Posterior vena cava (tissue), 2 donors: ENCODE measurements around the gene SLC22A4. TPM values are rescaled to one million over a fixed set of nuclear protein-coding genes. Genes with fewer than 3 reads are reported as not detected.

ENCODE experiments used
- DNase-seq: peaks from one replicate; pipeline ENCODE4 v3.0.0-alpha.2; 2020; ENCODE audit warnings: low spot score
- intact Hi-C, 2 donors: fragments of 100-400 bp; cut with DNase I; formaldehyde crosslinking; loops; one replicate each; pipeline versions ENCODE4 v1.14.1 to v1.14.2; 2022 to 2023
- total RNA-seq, 2 donors: library from RNA; stranded (reverse); fragmentation: NEBNext Ultra II Directional; extraction: Animal tissue kit (Norgen Biotek cat#: 25700); gene quantifications; one replicate each; pipeline ENCODE4 v1.2.1, GENCODE V29; 2021
- donor health status: DM: yes; HTN: yes; CAD: no.
- donor health status: DM: yes; HTN: yes; CAD: no.

Gene SLC22A4
- total RNA-seq, 2 donors from 2014 or later = 2.5 to 3.1 TPM

DNA sequence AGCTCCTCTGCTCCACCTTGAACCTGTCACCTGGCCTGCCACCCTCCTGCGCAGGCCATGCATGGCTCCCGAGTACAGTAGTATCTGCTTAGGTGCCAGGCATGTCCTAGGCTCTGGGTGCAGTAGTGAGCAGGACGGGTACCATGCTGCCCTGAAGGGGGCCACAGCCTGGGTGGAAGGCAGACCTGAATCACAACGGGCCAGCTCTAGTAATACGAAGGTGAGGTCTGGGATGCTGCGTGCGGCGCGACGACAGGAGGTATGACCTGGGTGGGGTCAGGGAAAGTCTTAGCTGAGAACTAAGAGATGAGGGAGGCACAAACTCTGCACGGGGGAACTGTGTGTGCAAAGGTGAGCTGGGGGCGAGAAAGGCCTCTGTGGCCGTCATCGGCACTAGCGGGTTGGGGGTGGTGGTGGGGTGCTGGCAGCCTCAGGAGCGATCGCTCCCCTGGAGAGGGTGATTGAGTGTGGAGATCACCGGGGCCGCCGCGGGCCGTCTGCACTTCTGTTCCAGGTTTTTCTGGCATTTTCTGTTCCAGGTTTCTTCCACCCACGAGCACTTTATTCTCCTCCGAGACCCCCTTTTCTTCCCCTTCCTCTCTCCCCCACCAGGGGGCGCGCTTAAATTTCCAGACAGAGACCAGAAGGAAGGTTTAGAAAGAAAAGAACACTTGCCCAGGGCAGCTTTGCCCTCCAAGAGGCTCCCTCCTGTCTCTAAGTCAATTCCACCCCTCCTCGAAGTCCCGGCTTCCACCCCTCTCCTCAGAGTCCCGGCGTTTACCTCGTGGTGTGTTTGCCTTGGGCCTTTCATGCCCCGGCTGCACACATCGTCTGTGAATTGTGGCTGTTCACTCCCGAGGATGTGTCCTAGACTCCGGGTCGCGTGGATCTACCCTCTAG is 21.6 kb upstream of the SLC22A4 start:
- intact Hi-C loops = no loop called here
- DNase-seq = peak; percentile 87

DNA sequence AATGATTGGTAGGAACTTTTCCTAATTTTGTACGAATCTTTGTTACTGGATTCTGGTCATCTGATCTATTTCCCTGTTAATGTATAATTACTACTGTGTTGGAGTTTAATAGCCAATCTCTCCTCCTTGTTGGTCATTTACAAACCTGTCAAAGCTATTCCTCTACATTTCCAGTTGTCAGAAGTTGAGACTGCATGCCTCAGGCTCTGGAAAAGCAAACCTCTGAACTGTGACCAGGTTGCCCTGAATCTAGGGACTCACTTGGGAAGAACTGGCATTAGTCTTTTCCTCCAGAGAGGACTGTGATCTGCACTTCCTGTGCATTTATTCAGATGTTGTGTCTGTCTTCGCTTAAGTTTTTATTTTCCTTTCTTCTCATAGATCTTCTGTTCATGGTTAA is 20.6 kb upstream of the SLC22A4 start:
- intact Hi-C loops = no loop called here
- no peak for DNase-seq

DNA sequence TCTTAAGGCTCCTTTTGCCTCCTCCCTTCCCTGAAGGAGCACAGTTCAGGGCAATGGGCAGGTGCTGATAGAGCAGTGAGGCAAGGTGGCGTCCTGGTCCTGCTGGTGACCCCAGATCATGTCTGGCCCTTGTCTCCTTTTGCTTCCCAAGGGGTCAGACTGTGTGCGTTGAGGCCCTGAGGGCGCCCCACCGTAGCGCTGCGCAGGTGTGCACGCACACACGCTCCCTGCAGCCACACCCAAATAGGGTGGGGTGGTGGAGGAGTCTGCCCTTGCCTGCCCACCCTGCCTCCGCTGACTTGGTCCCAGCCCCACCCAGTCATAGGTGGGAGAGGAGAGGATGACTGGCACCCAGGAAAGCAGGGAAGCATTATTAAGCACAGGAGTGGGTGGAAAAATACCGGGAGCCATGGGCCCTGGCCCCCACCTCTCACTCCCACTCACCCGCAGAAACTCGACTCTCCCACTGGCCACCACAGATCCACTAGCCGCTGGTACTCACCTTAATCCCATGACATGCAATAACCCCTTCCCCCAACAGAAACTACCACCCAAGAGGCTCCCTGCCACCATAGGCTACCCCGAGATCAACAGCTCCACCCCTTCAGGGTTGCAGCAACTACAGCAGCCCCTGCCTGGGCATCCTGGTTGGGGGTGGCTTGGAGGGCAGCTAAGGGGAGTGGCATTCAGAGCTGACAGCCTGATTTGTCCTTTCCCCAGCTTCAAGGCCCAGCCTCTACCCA is 20.0 kb upstream of the SLC22A4 start:
- intact Hi-C loops = no loop called here
- DNase-seq = no peak

DNA sequence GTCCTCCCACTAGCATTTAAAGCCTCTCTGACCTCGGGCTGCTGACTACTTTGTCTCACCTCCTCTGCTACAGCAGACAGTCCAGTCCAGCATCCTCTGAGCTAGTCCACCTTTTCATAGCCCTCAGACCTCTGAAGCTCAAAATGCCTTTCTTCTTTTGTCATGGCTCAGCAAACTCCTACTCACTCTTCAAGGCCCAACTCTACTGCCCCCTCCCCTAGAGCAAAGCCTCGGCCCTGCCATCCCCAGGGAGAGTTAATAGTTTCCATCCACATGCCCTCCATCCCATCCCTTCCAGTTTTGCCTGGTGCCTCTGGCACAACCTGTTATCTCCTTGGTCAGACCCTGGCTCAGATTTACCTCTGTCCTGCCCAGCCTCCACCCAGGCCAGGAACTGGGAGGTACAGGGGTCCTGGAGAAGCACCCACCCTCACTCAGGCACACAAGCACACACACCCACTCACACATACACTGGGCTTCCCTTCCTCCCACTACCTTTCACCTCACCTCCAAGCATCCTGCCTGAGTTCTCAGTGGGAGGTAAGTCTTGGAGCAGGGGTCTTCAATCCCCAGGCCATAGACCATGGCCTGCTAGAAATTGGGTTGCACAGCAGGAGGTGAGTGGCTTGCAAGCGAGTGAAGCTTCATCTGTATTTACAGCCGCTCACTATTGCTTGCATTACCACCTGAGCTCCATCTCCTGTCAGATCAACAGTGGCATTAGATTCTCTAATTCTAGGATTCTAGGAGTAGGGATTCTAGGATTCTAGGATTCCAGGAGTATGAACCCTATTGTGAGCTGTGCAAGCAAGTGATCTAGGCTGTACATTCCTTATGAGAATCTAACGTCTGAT is 18.6 kb upstream of the SLC22A4 start:
- no peak for DNase-seq
- intact Hi-C loops = no loop called here

DNA sequence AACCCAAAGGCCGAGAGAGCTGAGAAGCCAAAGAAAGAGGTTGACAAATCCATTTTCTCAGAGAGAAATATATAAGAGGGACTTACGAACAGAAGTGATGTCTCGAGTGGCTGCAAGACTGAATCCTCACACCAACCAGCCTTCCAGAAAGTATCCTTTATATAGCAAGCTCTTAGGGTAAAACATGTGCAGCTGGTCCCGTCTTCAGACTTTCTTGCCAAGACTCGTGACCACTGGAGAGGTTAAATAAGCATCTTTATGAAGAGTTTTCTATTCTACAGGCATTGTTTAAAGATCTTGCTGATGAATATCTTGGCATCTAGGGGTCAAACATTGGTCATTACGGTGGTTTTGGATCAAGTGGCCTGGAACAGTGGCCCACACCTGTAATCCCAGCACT is 16.9 kb upstream of the SLC22A4 start:
- intact Hi-C loops = no loop called here
- DNase-seq = no peak

DNA sequence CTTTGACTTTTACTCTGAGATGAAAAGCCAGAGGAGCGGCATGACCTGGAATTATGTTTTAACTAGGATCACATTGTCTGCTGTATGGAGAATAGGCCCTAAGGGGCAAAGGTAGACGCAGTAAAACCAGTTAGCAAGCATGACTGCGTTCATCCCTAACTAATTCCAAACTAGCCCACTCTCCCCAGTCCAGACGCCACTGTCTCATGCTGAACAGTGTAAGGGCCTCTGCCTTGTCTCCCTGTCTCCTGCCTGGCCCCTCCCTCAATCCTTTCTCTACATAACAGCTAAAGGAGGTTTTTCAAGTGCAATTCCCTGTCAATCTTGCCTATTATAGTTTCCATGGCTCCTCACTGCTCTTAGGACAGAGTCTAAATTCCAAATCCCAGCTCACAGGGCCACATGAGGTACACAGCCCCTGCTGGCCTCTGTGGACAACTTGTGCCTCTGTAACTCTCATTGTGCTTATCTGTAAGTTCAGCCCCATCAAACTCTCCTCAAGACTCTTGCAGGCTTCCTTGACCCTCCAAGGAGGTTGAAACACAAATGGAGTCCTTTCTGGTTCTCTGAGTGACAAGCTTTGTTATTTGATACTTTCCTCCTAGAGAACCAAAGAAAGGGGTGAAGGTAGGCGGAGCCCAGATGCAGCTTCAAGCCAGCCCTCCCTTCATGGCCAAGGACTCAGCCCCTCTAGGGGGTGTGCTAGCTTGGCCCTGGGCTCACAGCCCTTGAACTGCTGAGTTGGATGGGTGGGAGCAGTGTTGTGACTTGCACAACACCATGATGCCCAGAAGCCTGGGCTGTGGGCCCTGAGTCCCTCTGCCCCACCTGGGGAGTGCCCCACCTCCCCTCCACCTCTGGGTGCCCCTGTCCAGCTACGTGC is 16.0 kb upstream of the SLC22A4 start:
- no peak for DNase-seq
- intact Hi-C loops = no loop called here

DNA sequence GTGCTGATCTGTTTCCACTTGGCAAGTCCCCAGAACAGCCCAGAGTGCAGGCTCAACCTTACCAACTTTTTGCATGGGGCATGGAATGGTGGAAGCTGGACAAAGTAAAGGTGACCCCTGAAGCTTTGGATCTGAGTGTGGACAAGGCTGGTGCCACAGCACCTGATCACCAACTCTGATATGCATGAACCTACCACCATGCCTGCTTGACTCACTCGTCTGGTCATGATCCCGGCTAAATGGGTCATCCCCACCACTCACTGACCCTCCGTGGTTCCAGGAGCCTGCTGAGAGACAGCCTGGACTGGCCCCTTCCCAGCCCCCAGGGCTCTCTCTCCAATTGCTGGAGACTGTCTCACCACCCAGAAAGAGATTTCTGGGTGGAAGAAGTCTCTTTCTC is 14.4 kb upstream of the SLC22A4 start:
- no peak for DNase-seq

DNA sequence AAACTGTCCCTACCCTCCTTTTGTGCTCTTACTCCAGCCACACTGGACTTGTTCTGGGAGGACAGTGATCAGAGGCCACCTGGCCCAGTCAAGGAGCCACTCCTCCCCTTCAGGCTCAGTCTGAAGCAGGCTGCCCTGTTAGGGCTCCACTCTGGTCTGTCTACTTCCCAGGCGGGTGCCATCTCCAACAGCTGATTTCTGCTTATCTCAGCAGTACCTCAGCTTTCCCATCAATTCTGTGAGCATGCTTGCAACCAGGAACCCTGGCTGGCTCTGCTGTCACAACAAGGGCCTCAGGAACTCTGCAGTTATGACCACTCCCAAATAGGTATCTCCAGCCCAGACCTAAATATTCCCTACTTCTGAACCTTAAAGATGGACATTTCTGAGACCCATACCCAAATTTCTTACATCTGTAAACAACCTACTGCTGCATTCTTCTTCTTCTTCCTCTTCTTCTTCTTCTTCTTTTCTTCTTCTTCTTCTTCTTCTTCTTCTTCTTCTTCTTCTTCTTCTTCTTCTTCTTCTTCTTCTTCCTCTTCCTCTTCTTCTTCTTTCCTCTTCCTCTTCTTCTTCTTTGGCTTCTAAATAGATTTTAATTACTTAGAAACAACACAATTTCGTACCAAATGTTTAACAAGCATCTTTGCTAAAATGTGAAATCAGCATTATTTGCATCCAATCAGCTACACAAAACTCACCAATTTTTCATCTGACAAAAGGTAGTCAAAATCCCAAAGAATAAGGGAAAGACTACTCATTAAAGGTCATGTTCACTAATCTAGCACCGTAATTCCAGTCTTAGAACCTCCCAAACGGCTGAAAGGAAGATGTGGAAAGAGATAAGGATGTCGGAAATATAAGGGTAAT is 13.6 kb upstream of the SLC22A4 start:
- intact Hi-C loops = no loop called here
- no peak for DNase-seq

More for the DNA sequence above, 14.4 kb upstream of the SLC22A4 start:
- intact Hi-C loops = no loop called here

DNA sequence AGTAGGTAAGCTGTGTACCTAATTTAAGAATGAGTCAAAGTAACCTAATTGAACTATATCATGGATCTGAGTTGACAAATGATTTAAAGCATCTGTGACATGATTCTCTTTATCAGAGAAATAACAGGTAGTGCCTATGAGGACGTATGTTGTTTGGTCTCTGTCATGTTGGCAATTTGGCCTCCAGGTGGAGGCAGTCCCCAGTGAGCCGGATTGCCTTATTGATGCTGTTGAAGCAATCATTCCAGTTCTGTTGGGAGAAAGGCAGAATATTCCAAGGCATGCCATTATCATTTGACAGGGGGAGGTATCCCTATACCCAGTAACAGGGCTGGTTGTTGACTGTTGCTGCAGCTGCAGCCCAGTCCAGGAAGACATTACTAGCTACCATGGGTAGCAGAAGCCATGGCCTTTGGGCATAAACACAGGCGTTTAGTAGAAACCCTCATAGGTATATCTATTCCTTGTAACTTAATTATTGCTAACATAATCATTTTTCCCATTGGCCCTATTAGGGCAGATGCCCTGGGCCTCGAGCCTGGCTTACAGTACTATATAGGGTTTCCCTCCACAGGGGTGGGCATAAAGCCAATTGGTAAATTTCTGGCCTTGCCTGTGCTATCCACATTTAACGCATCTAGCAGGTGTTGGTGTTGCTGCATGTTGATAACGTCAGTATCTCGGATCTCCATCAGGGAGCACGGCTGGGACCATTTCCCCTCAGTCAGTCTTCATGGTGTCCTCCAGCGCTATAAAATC is 12.2 kb upstream of the SLC22A4 start:
- intact Hi-C loops = no loop called here
- DNase-seq = no peak

DNA sequence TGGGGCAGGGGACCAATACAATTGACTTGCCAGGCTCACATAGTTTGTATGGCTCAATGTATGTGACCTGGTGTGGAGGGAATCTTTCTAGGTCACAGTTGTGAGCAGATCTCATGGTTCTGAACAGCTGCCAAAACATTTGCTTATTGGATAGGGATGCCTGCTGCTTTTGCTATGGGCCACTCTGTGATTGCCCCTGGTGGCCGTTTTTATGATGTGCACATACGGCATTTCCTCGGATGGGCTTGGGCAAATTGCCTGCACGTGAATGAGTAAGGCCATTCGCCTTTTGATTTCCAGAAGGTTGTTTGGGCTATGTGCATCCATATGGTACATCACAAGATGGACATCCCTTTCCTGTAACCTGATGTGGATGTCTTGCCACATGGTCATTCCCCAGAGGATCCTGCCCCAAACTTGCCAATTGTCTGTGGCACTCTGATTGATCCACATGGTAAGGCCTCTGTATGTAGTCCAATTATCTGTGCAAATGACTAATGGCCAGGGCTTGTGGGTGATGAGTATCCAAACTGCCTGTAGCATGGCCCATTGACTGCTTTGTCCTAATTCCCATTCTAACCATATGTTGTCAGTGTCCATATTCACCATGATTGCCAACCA is 10.7 kb upstream of the SLC22A4 start:
- intact Hi-C loops = no loop called here
- no peak for DNase-seq

DNA sequence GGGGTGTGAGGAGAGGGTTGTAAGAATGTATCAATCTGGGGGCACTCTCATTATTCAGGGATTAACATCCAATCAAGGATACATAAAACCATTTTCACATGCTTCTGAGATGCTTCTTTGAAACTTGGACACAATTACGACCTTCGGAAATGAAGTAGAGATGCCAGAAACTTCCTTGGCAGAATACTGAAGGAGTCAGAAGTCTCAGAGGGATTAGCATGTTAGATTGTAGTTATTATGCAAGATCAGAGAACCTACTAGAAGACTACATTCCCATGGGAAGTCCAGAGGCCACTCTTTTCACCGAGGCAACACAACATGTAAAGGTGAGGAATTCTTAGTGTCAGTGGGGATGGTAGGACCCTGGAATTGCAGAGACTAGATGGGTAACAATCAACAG is 5.1 kb upstream of the SLC22A4 start:
- intact Hi-C loops = no loop called here
- DNase-seq = no peak

DNA sequence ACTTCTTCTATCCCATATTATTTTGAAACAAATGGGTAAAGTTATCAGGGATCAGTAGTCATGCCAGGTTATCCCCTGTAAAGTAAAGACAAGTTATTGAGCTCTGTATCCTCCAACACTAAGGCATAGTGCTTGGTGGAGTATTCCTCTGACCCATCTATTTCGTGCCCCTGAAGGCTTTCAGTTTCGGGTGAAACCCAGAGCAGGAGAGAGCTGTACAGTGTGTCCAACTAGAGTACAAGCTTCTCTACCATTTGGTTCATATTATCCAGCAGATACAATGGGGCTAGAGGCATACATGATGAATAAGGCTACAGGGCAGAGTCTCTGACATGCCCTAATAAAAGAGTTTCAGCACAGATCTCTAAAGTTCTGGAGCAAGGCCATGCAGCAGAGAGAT is 3.2 kb upstream of the SLC22A4 start:
- no peak for DNase-seq
- intact Hi-C loops = no loop called here

DNA sequence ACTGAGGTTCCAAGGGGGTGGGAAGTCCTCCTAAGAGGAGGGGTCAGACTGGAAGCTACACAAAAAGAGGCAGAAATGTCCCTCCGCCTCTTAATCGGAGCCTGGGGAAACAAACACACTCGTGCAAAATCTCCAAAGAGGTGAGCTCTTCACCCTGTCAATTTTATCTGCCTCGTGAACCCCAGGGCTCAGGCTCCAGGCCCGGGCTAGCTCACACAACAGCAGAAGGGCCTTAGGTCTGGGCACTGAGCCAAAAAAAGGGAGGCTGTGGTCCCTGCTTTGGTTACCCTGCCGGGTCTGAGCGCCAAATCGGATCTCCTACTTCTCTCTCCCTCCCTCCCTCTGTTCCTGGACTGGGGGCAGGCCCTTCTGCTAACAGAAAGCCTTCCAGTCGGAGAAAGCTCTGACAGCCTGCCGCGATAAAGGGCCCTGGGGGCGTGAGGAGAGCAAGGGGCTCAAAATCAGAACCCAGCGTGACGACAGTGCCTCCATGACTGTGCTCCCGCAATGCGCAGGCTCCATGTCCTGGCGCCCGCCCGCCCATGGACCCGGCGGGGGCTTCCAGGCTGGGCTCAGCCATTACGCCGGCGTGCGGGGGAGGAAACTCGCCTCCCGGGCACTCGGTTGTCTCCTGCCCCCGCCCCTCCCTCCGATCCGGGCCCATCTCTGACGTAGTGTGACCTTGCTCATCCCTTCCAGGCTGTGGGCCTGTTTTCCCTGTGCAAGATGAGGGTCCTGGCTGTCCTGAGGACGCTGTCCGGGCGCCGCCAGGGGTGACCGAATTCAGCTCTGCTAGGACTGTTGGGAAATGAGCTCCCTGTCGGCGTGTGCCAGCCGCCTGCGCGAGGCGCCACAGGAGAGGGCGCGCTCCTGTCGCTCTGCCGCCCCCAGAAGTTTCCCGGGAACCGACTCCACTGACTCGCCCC is 865 bp upstream of the SLC22A4 start:
- peak; percentile 97 for DNase-seq
- intact Hi-C loops = no loop called here

DNA sequence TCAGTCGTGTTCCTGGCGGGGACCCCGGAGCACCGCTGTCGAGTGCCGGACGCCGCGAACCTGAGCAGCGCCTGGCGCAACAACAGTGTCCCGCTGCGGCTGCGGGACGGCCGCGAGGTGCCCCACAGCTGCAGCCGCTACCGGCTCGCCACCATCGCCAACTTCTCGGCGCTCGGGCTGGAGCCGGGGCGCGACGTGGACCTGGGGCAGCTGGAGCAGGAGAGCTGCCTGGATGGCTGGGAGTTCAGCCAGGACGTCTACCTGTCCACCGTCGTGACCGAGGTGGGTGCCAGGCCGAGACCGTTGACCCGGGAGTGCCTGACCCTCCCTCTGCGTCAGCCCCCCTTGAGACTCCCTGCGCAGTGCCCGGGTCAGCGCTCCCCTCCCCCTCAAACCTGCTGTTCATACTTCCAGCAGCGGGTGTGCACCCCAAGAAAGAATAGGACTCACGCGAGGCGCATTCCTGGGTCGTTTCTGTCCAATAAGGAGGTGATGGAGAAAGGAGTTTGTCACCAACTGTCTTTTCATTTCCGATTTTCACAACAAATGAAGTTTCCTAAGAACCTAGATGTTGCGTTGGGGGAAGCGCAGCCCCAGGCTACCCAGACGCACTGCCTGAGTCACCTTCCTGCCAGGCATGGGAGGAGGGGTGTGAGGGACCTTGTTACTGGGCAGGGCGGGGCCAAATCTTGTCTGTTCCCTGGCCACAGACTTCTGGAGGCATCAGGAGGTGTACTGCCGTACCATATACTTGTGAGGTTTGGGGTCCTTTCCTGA is 722 bp downstream of the SLC22A4 start:
- intact Hi-C loops = no loop called here
- DNase-seq = peak; percentile 94
